ENCODE measurements around the gene CLDN16.

DNA sequence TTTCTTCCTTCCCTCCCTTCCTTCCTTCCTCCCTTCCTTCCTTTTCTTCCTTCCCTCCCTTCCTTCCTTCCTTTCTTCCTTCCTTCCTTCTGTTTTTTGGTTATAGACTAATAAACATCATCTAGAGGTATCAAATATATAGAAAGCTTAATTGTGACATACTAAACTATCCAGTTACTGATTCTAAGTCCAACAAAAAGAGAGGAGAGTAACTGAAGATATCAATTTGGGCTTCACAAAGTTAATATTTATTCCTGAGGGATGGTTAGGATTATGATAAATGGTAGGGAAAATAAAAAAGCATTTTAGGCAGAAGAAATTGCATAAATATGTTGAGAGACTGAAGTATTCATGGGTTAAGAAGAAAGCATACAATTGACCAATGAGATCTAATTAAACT, 7.8 kb upstream of the CLDN16 start:
- TF ChIP-seq, protein P1, sequence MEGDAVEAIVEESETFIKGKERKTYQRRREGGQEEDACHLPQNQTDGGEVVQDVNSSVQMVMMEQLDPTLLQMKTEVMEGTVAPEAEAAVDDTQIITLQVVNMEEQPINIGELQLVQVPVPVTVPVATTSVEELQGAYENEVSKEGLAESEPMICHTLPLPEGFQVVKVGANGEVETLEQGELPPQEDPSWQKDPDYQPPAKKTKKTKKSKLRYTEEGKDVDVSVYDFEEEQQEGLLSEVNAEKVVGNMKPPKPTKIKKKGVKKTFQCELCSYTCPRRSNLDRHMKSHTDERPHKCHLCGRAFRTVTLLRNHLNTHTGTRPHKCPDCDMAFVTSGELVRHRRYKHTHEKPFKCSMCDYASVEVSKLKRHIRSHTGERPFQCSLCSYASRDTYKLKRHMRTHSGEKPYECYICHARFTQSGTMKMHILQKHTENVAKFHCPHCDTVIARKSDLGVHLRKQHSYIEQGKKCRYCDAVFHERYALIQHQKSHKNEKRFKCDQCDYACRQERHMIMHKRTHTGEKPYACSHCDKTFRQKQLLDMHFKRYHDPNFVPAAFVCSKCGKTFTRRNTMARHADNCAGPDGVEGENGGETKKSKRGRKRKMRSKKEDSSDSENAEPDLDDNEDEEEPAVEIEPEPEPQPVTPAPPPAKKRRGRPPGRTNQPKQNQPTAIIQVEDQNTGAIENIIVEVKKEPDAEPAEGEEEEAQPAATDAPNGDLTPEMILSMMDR (IDR thresholded peaks at IDR 0.05; ENCODE audit: low read length): no peak
- TF ChIP-seq EZH2 (optimal IDR thresholded peaks at IDR 0.05; ENCODE audit: low read depth, low read length) (no peak), EZH2phosphoT487 (IDR thresholded peaks at IDR 0.05; ENCODE audit: low read length) (no peak)

Data from MM.1S (cell line).